Sigmoid colon (tissue), 4 donors: ENCODE data around the gene NMT1.

Experiments used
- POLR2A ChIP-seq, 2 donors: fragments of 450-650 bp; IDR thresholded peaks; one replicate each; pipeline ENCODE4 v1.6.1; 2016; ENCODE audit warnings: antibody characterized with exemption in 2 of 2, mild to moderate bottlenecking in 2 of 2, moderate library complexity in 2 of 2
- POLR2AphosphoS5 ChIP-seq, 4 donors: sonication (generic); formaldehyde crosslinking; IDR thresholded peaks; one replicate each; pipeline ENCODE4 v1.6.1; 2017; ENCODE audit warnings: antibody characterized with exemption in 4 of 4
- TF ChIP-seq, protein P1 (sequence below), 4 experiments: fragments of 450-650 bp in 3 of 4; fragments of 200-600 bp in 1 of 4; IDR thresholded peaks; one replicate each; pipeline ENCODE4 v1.5.1; 2016 to 2019; ENCODE audit warnings: antibody characterized with exemption in 4 of 4, mild to moderate bottlenecking in 3 of 4, moderate library complexity in 2 of 4

DNA sequence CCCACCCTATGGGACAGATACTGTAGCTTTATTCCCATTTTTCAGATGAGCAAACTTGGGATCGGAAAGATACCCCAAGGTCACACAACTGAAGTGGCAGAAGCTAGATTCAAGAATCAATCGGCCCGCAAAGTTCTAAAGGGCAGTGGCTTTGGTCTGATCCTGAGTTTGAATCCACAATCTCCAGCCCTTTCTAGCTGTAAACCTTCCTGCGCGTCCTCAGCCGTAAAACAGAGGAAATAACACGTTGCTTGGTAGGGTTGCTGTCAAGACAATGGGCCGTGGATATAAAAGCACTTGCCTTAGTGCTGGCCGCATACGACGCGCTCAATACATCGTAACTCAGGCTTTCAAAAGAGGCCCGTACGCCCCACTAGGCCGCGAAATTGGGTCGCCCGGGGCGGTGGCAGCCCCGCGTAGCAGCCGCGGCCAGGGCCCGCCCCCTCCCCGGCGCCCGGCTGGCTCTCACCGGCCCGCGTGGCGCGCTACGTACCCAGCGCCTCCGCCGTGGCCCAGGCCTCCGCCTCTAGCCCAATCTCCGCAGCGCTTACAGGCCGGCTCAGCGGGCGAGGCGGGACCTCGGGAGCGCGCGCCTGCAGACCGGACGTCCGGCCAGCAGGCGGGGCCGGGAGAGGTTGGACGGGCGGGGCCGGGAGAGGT, 9.9 kb upstream of the NMT1 start, which contains the start of gene DCAKD:
- peak in 1 of 2 donors; percentile 67 for TF ChIP-seq POLR2A (IDR thresholded peaks at IDR 0.05)
- TF ChIP-seq, protein P1, sequence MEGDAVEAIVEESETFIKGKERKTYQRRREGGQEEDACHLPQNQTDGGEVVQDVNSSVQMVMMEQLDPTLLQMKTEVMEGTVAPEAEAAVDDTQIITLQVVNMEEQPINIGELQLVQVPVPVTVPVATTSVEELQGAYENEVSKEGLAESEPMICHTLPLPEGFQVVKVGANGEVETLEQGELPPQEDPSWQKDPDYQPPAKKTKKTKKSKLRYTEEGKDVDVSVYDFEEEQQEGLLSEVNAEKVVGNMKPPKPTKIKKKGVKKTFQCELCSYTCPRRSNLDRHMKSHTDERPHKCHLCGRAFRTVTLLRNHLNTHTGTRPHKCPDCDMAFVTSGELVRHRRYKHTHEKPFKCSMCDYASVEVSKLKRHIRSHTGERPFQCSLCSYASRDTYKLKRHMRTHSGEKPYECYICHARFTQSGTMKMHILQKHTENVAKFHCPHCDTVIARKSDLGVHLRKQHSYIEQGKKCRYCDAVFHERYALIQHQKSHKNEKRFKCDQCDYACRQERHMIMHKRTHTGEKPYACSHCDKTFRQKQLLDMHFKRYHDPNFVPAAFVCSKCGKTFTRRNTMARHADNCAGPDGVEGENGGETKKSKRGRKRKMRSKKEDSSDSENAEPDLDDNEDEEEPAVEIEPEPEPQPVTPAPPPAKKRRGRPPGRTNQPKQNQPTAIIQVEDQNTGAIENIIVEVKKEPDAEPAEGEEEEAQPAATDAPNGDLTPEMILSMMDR (IDR thresholded peaks at IDR 0.05), result no peak
- TF ChIP-seq POLR2AphosphoS5 (IDR thresholded peaks at IDR 0.05), result peak; percentile 47 to 79 (median 74)
